GM19372 (cell line): Measurements from ENCODE around the gene NAT16.

Experiments used
- ATAC-seq: cut with Tn5 transposase; IDR thresholded peaks from one replicate; pipeline ENCODE4 v1.9.1; 2021; ENCODE audit warnings: mild to moderate bottlenecking, low read depth, moderate library complexity; ENCODE audit not compliant: unreplicated experiment

NAT16 gene

DNA sequence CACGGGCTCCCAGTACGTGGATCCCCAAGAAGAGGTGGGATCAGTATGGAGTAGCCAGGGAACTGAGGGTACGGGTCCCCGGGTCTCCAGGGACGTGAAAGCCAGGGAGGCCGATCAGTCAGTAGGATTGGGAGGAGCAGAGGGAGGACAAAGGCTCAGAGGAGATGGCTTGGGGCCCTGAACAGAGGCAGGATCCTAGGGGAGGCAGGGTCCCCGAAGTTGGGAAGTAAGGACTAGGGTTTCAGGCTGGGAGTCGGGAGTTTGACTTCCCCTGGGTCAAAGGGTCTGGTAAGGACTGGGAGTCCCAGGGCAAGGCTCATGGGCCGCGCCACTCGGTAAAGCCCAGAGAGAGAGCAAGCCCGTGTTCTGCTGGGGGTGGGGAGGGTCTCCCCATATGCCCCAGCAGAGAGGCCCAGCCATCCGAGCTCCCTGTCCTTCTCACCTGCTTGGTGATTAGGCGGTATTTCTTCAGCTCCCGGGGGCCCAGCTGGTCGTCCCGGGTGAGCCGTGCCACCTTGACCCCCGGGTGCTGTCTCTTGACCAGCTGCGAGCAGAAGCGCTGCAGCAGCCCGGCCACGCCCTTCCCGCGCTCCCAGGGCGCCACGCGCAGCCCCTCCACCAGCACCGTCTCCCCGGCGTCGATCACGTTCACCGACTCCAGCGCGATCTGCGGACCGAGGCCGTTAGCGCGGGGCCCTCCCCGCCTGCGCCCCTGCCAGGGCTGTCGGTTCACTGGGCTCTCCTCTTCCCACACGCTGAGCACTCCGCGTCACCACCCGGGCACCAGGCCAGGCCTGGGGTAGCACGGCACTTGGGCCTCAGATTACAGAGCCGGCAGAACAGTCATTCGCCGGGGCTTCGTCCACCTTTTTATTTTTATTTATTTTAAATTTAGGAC, 7.0 kb downstream of the NAT16 start:
- ATAC-seq: no peak

DNA sequence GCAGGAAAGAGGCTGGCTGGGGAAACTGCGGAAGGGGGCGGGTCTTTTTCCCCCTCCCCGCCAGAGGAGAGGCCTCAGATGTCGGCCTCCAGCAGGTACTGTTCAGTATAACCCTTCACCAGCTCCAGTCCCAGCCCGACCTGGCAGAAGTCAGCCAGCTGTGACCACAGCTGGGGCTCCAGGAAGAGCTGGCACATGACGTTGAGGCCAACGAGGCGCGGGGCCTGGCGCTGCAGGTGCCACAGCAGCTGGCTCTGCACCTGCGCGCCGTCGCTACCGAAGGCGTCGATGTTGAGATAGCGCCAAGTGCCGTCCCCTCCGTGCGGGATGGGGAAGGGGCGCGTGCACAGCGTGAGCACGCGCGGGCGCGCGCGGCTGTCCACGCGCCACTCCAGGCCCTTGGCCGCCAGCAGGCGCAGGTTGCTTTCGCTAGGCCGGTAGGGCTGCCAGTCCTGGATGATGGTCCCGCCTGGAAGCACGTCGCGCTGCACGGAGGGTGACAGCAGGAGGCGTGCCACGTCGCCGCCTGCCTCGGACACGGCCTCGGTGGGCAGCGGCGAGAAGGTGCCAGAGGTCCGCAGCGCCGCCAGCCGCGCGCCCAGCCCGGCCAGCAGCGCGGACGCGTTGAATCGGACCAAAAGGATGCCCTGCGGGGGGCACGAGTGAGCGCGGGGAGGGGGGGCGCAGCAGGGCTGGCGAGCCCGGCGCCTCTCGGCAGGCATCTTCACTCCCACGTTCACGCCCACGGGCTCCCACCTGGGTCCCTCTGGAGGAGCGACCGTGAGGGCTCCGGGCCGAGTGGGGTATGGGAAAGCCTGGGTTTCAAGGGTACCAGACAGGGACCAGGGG, 7.9 kb downstream of the NAT16 start:
- ATAC-seq: no peak

DNA sequence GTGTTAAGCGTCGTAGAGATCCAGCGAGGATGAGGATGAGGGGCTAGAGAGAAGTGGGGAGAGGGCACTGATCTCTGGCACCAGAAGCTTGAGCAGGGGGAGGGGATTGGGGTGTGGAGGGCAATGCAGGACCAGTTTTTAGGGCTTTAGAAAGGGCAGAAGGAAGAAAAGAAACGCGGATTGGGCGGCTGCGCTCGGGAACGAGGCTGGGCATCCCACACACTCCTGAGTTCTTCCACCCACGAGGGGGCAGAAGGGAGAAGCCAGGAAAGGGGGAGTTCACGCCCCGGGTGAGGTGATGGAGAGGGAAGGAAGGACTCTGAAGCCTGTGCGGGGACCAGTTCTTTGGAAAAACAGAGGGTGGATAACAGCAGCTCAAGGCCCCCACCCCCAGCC, 8.7 kb downstream of the NAT16 start:
- no peak for ATAC-seq

DNA sequence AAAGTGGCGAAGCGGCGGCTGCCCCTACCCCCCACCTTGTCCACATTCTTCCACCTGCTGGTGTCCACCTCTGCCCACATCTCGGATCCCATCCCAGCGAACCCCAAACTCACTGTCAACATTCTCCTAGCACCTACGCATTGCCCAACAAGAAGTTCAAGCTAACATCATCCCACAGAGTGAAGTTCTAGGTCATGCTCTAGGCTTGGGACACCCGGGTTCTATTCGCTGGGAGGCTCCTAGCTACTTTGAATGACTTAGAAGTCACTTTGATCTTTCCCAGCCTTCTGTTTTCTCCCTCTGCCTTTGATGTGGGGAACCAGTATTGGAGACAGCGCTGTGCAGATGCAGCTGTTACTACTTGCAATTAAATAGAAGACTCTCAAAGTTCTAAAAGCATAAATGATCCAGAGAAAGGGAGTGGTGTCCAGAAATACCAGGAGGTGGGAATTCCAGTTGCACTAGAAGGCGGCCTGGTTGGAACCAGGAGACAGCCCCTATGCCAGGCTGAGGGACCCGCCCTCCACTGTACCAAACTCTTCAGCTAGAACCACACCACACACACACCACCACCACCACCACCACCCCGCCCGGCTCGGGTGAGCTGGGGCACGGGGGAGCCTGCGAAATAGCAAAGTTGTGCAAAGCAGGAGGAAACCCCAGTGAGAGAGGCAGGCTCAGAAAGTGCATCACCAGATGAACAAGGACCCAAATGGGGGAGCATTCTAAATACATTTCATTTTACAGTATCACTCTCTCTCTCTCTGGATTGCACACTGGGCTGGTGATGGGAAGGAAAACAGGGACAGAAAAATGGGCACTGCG, 9.3 kb downstream of the NAT16 start:
- ATAC-seq: no peak

DNA sequence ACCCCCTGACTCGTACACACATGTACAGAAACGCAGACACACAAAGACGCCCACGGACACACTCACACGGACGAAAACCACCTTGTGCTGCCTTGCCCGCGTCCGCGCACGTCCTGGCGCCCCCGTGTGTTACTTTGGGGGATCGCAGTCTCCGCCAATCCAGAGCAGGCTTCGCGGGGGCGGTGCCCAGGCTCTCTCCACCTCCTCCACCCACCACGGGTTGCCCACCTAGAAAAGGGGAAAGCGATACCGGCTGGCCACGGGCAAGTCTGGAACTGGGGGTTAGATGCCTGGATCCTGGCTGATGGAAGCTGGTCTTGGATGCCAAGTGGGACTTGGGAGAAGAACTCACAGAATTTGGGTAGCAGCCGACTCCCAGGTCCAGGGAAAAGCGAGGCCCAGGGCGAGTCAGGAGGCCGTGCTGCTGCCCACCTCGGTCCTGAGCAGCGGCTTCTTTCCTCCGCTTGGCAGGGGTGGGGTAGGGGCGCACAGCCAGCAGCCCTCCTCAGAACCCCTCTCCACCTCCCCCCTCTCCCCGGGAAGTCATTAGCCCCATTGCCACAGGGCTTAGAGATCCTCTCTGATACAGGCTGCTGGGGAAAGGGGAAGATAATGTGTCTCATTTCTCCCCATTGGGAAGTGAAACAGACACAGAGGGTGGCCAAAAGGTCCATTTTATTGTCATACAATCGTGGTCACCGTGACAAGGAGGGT, 10.1 kb downstream of the NAT16 start:
- ATAC-seq: no peak

DNA sequence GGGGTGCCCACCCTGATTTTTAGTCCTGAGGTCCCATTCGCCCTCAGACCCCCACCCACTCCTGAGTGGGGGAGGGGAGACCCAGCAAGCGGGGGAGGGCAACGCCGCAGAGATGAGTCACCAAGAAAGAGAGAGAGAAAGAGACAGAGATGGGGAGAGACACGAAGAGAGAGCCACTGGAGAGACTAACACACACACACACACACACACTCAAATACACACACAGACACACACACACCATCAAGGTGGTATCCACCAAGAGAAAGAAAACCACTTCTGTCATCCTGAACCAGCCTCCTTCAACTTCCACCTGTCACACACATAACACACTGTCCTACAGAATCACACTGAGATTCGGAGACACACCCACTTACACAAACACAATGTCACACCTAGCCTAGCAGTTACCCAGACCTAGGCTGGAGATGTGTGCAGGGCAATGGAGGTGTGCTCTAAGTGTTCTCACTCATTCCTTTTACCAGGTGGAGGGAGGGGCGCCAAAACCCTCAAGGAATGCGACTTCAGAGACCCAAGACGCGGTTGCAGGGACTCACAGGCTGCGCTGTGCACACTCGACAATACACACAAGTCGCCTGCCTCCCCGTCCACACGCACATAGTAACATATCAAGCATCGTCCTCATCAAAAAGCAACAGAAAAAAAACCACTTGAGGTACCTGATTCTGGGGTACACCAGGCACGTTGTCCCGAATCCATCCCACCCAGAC, 10.8 kb downstream of the NAT16 start:
- ATAC-seq: no peak

DNA sequence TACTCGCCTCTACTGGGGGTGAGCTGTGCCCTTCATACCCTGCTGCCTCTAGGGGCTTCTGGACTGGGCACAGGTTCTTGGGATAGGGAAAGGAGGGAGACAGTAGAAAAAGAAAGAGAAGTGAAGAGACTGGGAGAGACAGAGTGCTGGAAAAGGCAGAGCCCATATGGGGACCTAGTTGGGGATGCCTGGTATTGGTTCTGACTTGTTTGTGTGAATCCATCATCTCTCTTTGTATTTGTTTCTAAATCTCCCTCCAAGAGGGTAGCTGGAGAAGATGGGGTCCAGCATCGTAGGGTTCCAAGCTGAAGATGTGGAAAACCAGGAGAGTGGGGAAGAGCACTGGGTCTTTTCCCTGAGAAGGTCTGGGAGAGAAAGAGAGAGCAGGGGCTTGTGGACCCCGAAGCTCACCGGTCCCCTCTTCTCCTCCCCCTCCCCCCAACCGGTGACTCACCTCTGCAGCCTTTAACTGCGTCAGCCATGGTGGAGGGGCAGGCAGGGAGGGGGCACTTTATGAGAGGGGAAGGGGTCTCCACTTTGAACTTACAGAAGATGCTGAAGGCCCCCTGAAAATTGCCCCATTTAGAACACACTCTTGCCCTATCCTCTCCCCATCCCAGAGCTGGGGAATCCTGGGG, 11.6 kb downstream of the NAT16 start:
- no peak for ATAC-seq

DNA sequence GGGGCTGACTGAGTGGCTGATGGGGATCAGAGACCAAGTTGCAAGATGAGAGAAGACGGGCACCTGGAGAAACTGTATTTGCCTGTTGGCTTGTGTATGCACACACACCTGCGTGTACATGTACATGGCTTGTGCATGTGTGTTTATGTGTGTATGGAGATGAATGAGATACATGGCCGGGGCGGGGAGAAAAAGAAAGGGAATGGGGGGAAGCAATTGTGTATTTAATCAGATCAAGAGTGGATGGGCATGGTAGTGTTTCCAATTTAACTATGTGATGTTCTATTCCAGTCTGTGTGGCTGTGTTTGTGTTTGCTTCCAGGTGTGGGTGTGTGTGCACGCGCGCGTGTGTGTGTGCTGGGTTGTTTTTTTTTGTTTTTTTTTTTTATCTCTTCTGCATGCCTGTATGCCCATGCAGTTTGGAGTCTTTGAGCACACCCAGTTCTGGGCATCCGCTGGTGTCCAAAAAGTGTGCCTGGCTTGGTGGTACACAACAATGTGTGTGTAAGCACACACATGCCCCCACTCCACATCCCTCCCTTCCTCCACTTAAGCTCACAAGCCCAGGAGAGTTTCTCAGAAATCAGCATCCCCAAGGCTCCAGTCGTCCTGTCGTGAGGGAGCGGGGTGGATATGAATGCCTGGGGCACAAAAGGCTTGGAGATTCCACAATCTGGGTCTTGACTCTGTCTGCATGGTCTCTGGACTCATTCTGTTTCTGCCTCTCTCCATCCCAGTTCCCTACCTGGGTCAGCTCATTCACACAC, 12.3 kb downstream of the NAT16 start:
- no peak for ATAC-seq

DNA sequence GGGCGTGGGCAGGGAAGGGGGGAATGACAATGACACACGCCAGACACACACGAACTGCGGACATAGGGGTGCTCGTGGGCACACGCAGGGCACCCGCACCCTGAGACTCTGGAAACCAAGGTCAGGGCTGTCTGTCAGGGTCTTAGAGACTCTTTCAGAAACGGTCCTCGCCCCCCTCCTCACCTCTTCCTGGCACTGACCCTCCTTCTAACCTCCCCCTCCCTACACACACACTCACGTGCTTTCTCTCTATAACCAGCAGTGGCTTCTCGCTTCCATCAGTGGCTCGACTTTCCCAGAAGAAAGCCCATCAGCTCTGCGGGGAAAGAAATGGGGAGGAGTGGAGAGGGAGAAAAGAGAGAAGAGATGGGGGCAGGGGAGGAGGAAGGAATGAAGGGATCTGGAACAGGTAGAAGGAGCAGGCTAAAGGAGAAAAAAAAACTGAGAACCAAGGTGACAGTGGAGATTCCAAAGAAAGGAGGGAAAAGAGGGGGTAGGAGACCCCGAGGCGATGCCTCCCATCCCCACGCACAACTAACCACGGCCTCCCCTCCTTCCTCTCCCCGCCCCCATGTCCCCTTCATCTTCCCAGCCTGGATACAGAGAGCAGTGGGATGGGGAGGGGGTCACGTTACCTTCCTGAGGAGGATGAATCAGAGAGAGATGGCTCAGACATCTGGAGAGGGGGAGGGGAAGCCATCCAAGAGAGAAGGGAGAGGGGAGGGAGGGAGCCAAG, 13.0 kb downstream of the NAT16 start:
- no peak for ATAC-seq

DNA sequence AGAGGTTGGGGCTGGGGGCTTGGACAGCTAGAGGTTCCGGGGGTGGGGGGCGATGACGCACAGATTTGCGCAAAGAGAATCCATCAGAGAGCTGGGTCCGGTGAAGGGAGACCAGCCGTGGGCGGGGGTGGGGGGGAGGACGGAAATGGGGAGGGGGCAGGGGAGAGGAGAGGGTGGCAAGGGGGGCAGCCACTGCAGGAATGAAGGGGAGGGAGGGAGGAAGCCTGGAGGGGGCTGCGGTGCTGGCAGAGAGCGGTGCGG, 13.5 kb downstream of the NAT16 start:
- no peak for ATAC-seq

DNA sequence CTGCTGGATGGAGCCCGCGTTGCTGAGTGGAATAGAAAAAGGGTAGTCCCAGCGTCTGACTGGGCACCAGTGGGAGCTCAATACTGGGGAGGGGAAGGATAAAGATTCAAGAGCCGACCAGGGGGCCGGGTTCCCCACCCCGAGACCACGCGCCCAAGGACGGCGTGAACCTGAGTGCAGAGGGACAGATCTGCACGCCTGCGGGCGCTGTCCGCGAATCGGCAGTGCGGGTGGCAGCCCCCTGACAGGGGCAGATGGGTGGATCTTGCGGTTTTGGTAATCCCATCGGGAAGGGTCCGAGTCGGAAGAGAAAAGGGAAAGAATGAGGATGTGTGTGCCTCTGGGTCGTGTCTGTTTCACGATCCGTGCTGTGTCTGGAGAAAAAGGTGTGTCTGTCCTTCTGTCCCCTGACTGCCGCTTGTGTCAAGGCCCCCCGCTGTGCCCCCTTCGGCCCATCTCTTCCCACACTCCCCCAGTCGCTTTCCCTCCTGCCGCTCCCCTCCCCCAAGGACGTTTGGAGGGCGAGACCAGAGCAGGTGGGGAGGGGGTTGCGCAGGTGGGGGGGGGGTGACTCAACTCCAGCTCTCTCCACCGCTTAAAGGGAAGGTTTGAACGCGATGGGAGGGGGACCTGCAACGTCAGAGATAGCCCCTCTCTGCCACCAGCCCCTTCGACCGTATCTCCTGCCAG, 14.0 kb downstream of the NAT16 start:
- ATAC-seq: no peak

DNA sequence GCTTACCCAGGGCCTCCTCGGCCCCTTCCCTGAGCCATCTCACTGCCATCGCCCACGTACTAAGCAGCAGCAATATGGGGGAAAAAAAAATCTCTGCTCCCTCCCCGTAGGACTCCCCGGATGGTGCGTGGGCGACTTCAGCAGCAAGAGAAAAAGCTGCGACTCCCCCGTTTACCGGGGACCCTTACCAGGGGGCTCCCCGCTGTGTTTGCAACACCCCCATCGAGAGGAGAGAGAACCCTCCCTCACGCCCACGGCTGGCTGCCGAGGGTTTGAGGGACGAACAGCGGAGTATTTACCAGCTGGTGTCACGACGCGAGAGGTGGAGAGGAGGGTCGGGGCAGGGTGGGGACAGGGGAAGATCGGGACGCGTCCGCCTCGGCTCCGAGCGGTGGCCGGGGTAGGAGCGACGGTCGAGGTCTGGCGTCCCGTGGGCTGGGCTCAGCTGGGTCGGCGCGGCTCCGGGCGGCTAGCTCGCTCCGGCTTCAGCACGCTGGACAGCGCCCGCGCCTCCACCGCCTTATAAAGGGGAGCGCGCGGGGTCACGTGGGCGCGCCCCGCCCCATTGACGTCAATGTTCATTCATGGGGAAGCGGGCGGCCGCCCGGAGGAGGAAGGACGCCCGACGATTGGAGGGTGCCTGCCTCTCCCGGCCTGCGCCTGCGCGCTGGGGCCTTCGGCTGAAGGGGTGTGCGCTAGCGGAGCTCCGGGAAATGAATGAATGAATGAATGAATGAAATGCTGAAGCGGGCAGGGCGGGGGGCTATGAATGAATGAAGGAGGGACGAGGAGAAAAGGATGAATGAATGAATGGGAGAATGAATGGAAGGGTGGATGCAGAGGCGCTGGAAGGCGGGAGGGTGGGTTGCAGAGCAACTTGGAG, 14.8 kb downstream of the NAT16 start, which contains the start of gene VGF:
Gene VGF (minus strand): TSS at position 495 of the 883 bp plus-strand sequence. CDS start 726 bp downstream, outside the sequence.
- ATAC-seq: peak; percentile 73

DNA sequence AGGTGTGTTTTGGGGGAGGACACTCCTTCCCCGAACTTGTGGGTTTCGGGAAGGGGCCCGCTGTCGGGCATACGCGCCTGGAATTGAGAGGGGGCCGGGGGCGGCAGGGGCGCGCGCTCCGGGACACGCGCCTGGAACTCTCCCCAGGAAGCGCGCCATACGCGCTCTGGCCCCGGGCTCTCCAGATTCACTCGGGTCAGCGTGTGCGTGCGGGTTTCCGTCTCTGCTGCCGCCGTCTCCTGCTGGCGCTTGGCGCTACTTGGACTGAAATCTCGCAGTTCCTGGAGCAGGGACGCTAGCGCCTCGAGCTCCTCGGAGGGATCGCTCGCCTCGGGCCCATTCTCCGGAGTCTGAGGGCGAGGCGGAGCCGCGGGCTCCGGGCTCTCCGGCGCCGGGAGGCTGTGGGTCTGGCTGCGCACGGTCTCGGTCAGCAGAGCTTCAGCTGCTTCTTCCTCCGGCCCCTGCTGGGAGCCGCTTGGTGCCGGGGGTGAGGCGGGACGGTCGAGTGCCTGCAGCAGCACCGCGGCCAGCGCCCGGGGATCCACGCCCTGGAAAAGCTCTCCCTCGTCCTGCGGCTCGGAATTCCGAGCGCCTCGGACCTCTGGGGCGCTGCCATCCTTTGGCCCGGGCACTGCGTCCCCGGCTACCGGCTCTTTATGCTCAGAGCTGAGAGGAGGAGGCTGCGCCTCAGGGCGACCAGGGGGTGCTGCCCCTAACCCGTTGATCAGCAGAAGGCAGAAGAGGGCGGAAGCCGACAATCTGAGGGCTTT, 15.8 kb downstream of the NAT16 start:
- no peak for ATAC-seq

DNA sequence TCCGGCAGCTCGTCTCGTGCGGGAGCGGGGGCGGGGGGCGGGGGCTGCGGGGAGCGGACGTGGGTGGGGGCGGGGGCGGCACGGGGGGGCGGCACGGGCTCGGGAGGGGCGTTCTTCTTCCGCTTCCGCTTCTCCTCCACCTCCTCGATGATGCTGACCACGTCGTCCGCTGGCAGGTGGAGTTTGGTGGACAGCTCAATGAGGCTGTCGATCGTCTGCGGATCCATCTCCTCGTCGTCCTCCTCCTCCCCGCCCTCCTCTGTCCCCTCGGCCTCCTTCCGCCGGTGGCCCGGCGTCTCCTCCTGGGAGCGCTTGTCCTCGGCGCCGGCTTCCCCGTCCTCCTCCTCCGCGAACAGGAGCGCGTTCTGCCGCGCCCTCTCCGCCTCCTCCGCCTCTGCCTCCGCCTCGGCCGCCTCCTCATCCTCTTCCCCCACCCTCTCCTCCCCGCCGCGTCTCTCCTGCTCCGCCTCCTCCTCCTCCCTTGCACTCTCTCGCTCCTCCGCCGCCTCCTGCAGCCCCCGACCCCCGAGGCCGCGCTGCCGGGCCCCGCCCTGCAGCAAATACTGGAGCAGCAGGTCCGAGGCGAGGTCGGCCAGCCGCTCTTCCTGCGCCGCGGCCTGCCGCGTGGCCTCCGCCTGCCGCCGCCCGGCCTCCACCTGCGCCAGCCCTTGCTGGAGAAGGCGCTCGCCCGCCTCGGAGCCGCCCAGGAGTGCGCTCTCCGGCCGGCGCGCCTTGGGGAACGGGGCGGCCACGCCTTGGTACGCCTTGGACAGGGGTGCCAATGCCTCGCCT, 16.6 kb downstream of the NAT16 start:
- ATAC-seq: no peak
